ENCODE data around the gene TFDP2. TPM values are rescaled to one million over a fixed set of nuclear protein-coding genes. Genes with fewer than 3 reads are reported as not detected.

Gene TFDP2
- total and polyA plus RNA-seq, 2 donors (not counting 1 experiment from before 2014, with no cell fraction given), result 5.5 to 31.7 TPM

DNA sequence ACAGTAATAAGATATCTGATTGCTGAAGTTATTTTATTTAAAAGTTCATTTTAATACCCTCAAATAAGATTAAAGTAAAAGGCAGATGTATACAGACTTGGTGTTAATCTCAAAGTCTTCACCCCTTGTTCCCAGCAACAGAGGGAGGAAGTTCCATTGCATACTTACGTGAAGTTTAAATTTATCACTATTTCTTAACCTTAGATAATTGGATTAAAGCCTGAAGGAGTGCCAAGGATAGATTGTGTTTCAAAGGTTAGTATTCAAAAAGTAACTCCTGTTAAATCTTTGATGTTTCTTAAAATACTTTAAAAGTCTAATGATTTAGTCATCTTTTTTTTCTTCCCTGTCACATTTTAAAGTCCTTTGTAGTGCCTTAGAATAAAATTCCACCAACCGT is 233.6 kb downstream of the TFDP2 start:
- no peaks in the 10 kb centered on the region for H3K4me1 ChIP-seq (ENCODE audit: control insufficient read depth in 2 of 2, insufficient read depth in 2 of 2, low read length in 2 of 2)
- ChIA-PET POLR2A (no interaction called here), CTCF (no interaction called here)
- H3K27ac ChIP-seq (ENCODE audit: low read length in 2 of 2), result no peak overlapping the region
- no peaks in the 10 kb centered on the region for H3K9me3 ChIP-seq (ENCODE audit: control extremely low read depth in 1 of 3, control insufficient read depth in 2 of 3, insufficient read depth in 1 of 3, low read length in 2 of 3)
- no peaks in the 10 kb centered on the region for H4K20me1 ChIP-seq (ENCODE audit: control insufficient read depth, insufficient read depth, low read length, poor library complexity, severe bottlenecking)
- H3K79me2 ChIP-seq (ENCODE audit: control insufficient read depth, insufficient read depth, low read length), result no peaks in the 10 kb centered on the region
- no peaks in the 10 kb centered on the region for H3K27me3 ChIP-seq (replicated peaks in 1 of 4; ENCODE audit: control extremely low read depth in 1 of 4, control insufficient read depth in 3 of 4, insufficient read depth in 4 of 4, low read length in 3 of 4)
- TF ChIP-seq EZH2 (IDR thresholded peaks at IDR 0.05; ENCODE audit: borderline replicate concordance, insufficient read depth, low read depth, low read length, poor library complexity, severe bottlenecking), result no peak
- TF ChIP-seq, protein P1, sequence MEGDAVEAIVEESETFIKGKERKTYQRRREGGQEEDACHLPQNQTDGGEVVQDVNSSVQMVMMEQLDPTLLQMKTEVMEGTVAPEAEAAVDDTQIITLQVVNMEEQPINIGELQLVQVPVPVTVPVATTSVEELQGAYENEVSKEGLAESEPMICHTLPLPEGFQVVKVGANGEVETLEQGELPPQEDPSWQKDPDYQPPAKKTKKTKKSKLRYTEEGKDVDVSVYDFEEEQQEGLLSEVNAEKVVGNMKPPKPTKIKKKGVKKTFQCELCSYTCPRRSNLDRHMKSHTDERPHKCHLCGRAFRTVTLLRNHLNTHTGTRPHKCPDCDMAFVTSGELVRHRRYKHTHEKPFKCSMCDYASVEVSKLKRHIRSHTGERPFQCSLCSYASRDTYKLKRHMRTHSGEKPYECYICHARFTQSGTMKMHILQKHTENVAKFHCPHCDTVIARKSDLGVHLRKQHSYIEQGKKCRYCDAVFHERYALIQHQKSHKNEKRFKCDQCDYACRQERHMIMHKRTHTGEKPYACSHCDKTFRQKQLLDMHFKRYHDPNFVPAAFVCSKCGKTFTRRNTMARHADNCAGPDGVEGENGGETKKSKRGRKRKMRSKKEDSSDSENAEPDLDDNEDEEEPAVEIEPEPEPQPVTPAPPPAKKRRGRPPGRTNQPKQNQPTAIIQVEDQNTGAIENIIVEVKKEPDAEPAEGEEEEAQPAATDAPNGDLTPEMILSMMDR (IDR thresholded peaks at IDR 0.05), result no peak
- H3K27ac Mint-ChIP-seq, result no peak overlapping the region
- no peaks in the 10 kb centered on the region for H3K4me1 Mint-ChIP-seq
- no peaks in the 10 kb centered on the region for H3K27me3 Mint-ChIP-seq
- intact Hi-C loops (cut with micrococcal nuclease), result no loop called here
- H3K4me3 Mint-ChIP-seq, result no peak overlapping the region
- ATAC-seq (ENCODE audit: low read depth) (no peak), DNase-seq (no peak)
- no peak overlapping the region for H3K4me2 ChIP-seq (replicated peaks; ENCODE audit: low read depth, low read length, poor library complexity, severe bottlenecking)
- peaks cover 3% of the 10 kb centered on the region in 2 experiments for H3K36me3 ChIP-seq (replicated peaks in 1 of 2; ENCODE audit: control extremely low read depth in 1 of 2, control insufficient read depth in 1 of 2, extremely low read depth in 1 of 2, insufficient read depth in 2 of 2, low read length in 1 of 2)
- no peak overlapping the region for H3K9ac ChIP-seq (ENCODE audit: low read length)
- no peaks in the 10 kb centered on the region for H3K9me3 Mint-ChIP-seq (ENCODE audit: insufficient read depth)
- no CpG with 5 or more reads among the region's 2 CpGs for WGBS (ENCODE audit: insufficient coverage)
- no peak overlapping the region for H2AFZ ChIP-seq (ENCODE audit: insufficient read depth, low read depth, low read length, poor library complexity, severe bottlenecking)
- no peak overlapping the region for H3K4me3 ChIP-seq (ENCODE audit: control extremely low read depth in 1 of 5, extremely low read depth in 1 of 5, insufficient read depth in 1 of 5, low read depth in 2 of 5, low read length in 4 of 5)

DNA sequence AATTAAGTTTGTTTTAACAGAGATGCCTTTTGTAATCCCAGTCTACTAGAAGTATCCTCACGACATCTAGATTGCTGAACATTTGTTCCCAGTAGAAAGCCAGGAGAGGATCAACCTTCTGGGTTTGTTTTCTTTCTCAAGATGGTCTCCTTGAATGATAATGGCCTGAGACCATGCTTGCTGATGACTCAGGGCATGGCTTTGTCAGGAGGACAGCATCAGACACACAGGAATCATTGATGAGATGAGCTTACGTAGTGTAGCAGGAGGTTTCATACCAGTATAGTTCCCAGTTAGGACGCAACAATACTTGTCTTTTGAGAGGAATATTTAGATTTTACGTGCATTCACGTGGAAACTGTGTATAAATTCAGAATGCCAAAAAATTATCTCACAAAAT is 234.3 kb downstream of the TFDP2 start:
- Histone ChIP-seq H3K9me3 (ENCODE audit: control extremely low read depth in 1 of 3, control insufficient read depth in 2 of 3, insufficient read depth in 1 of 3, low read length in 2 of 3) (no peaks in the 10 kb centered on the region), H3K4me1 (ENCODE audit: control insufficient read depth in 2 of 2, insufficient read depth in 2 of 2, low read length in 2 of 2) (no peaks in the 10 kb centered on the region), H3K27me3 (replicated peaks in 1 of 4; ENCODE audit: control extremely low read depth in 1 of 4, control insufficient read depth in 3 of 4, insufficient read depth in 4 of 4, low read length in 3 of 4) (no peaks in the 10 kb centered on the region), H3K79me2 (ENCODE audit: control insufficient read depth, insufficient read depth, low read length) (no peaks in the 10 kb centered on the region), H4K20me1 (ENCODE audit: control insufficient read depth, insufficient read depth, low read length, poor library complexity, severe bottlenecking) (no peaks in the 10 kb centered on the region), H3K4me2 (replicated peaks; ENCODE audit: low read depth, low read length, poor library complexity, severe bottlenecking) (no peak overlapping the region), H3K36me3 (replicated peaks in 1 of 2; ENCODE audit: control extremely low read depth in 1 of 2, control insufficient read depth in 1 of 2, extremely low read depth in 1 of 2, insufficient read depth in 2 of 2, low read length in 1 of 2) (peaks cover 3% of the 10 kb centered on the region in 2 experiments), H2AFZ (ENCODE audit: insufficient read depth, low read depth, low read length, poor library complexity, severe bottlenecking) (no peak overlapping the region), H3K4me3 (ENCODE audit: control extremely low read depth in 1 of 5, extremely low read depth in 1 of 5, insufficient read depth in 1 of 5, low read depth in 2 of 5, low read length in 4 of 5) (no peak overlapping the region), H3K9ac (ENCODE audit: low read length) (no peak overlapping the region), H3K27ac (ENCODE audit: low read length in 2 of 2) (no peak overlapping the region)
- Mint-ChIP-seq H3K4me1 (no peaks in the 10 kb centered on the region), H3K27me3 (no peaks in the 10 kb centered on the region), H3K9me3 (ENCODE audit: insufficient read depth) (no peaks in the 10 kb centered on the region), H3K4me3 (no peak overlapping the region), H3K27ac (no peak overlapping the region)
- CTCF ChIA-PET, result interaction anchor here (1.0 to 3.9 kb wide), 7 partner anchors 15 to 454 kb away, joined by 3 to 25 read pairs (median 4); partner anchors contain the start of gene RNF7
- 100% methylated on average over 1 of the region's 5 CpGs for WGBS (ENCODE audit: insufficient coverage)
- intact Hi-C loops (cut with micrococcal nuclease), result no loop called here
- POLR2A ChIA-PET, result no interaction called here
- ATAC-seq (ENCODE audit: low read depth), result no peak
- TF ChIP-seq EZH2 (IDR thresholded peaks at IDR 0.05; ENCODE audit: borderline replicate concordance, insufficient read depth, low read depth, low read length, poor library complexity, severe bottlenecking), result no peak
- TF ChIP-seq, protein P1 (IDR thresholded peaks at IDR 0.05), result no peak
- DNase-seq, result no peak
